ENCODE measurements around the gene ZNF792.
"Not testable (repeated sequence)": the region's sequence is repeated elsewhere in the genome, so short reads cannot be mapped to it uniquely, and the experiment has no call there.

ZNF792 gene

DNA sequence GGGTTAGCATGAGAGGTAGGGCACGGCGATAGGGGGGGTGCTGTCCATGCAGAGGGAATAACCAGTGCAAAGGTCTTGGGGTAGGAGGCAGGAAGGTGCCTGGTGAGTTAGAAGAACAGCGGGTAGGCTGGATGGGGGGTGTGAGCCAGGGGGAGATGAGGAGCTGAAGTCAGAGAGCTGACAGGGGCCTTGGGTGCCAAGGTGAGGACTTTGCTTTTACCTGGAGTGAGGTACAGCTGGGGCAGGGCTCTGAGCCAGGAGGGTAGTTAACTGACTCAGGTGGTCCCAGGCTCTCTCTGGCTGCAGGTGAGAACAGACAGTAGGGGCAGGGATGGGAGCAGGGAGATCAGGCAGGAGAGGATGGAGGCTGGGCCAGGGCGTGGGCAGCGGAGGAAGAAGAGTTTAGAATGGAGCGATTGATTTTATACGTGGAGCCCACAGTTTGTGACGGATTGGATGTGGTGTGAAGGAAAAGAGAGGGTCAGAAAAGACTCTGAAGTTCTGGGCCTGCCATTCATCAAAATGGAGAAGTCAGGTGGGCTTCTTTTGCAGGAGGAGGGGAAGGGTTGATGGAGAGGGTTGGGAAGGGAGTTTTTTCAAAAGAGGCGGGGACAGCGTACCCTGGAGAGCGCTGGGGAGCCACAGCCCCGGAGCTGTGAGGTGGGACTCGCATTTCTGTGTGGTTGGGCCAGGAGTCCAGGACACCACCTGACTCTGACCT lies 34.9 kb upstream of the ZNF792 start:
- no peak for DNase-seq

DNA sequence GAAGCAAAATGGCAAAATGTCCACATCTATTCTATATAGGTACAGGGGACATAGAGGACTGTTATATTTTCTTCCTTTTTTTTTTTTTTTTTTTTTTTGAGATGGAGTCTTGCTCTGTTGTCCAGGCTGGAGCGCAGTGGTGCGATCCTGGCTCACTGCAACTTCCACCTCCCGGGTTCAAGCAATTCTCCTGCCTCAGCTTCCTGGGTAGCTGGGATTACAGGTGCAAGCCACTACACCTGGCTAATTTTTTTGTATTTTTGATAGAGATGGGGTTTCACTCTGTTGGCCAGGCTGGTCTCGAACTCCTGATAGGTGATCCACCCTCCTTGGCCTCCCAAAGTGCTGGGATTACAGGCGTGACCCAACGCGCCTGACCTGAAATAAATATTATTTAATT lies 34.2 kb upstream of the ZNF792 start:
- not testable (repeated sequence) for DNase-seq

DNA sequence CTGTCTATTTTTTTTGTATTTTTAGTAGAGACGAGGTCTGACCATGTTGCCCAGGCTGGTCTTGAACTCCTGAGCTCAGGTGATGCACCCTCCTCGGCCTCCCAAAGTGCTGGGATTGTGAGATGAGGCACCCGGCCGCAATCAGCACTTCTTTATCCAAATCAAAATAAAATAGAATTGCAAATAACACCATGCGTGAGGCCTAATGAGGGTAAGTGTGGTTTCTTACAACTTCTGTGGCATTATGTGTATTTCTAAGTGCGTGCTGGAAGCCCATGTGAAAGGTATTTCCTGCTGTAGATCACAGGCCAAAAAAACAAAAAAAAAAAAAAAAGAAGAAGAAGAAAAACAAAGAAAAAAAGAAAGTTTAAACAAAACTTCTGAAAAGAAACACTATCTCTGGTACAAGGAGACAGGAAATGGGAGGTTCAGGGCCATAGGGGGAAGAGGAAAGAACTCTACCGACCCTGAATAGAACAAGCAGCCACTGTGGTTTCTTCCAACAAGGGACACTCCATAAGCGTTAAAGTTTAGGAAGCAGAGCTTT lies 33.1 kb upstream of the ZNF792 start:
- no peak for DNase-seq

DNA sequence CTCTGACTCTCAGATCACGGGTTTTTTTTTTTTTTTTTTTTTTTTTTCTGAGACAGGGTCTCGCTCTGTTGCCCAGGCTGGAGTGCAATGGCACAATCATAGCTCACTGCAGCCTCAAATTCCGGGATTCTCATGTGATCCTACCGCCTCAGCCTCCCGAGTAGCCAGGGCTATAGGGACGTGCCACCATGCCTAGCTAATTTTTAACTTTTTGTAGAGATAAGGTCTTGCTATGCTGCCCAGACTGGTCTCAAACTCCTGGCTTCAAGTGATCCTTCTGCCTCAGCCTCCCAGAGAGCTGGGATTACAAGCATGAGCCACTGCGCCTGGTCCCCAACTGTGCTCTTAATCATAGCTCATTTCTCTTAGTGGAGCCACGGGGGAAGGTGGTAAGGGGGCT lies 31.5 kb upstream of the ZNF792 start:
- no peak for DNase-seq

DNA sequence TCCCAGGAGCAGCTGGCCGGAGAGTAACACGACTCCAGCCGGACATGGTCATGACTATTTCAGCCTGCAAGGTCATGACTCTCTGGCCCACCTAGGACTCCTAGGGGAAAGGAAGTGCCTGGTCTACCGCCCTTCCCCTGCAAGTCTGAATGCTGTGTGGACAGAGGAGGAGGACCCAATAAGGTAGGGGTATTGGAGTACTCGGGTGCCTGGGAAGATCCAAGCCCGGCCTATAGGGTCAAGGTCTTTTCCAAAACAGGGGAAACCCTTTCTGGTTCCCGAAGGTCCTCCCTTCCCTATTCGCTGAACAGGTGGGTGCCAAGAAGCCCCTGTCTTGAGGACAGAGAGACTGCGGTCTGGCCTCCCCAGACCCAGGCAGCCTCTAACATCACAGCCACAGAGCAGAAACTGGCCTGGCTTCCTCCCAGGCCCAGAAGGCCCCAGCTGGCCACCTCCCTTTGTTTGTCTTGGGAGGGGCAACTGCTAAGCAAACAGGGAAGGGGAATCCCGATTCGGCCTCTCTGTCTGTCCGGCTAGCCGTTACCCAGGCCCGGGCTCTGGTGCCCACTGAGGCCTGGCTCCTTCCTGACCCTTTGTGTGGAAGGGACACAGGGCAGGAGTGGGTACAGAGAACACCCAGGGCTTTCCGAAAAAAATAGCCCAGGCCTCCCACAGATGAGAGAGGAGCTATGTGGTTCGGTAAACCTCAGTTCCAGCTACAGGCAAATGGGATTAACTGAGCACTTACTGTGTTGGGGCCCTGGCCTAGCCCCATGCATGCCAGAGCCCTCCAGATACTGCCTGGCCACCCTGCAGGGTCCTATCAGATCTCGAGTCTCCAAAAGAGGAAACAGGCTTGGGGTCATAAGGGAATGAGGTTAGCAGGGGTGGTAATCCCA lies 30.9 kb upstream of the ZNF792 start:
- DNase-seq, result no peak

DNA sequence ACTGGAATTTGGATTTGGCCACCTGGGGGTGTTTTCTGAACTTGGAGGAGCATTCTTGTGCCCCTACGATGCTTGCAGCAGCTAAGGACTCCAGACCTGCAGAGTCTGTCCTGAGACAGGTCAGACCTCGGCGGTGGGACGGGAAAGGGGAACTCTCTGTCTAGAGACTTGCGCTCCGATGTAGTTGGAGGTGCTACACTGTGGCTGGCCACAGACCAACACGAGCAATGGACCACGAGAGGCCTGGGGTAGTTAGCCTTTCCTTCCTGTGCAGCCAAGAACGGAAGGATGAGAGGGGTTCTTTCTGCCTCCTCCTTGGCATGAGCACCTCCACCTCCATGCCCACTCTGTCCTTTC lies 30.2 kb upstream of the ZNF792 start:
- DNase-seq, result no peak

DNA sequence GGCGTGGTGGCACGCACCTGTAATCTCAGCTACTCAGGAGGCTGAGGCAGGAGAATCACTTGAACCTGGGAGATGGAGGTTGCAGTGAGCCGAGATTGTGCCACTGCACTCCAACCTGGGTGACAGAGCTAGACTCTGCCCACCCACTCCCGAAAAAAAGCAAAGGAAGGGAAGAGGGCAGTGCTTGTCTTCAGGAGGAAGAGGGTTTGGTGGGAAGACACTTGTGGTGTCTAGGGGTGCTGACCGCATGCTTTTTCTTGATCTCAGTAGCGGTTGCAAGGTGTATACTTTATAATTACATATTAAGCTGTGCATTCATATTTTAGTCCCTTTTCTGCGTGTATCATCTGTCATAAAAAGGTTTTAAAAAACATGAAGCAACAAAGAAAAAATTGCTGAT lies 28.6 kb upstream of the ZNF792 start:
- DNase-seq, result not testable (repeated sequence)

DNA sequence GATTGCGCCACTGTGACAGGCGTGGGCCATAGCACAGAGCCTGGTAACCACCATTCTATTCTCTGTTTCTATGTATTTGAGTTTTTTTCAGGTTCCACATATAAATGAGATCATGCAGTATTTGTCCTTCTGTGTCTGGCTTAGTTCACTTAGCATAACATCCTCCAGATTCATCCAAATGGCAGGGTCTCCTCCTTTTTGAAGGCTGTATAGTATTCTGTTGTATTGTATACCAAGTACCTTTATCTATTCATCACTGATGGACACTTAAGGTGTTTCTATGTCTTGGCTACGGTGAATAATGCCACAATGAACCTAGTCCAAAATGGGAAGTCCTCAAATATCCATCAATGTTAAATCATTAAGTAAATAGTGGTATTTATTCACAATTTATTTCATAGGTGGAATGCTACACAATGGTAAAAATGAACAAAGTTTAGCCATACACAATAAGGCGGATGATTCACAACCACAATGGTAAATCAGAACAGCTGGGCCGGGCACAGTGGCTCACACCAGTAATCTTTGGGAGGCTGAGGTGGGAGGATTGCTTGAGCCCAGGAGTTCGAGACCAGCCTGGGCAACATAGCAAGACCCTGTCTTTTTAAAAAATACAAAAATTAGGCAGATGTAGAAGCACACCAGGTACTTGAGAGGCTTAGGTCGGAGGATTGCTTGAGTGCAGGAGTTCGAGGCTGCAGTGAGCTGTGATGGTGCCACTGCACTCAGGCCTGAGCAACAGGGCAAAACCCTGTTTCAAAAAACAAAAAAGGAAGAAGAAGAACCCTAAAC lies 27.7 kb upstream of the ZNF792 start:
- no peak for DNase-seq

DNA sequence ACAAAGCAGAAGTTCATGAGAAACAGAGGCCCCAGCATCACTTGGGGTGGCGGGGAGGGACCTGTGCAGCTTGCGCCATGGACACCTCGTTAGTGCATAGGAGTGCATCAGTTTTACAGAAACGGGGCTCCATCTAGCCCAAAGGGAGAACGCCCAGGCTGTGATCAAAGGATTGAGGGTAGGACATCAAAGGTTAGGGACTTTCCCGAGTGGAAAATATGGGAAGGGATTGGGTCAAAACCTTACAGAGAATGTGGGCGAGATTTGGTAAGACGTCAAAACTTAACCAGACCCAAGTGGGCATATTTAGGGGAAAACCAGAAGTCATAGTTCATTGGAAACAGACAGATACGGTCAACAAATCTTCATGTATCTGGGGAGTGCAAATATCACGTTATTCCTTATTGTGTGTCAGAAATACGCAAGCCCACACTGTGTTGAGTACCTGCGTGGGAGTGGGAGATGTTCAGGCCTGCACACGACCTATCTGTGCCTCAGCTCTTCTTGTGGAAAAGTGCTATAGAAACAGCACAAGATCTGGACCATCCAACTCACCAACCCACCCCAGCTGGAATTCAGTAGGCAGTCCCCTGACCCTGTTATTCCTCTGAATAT lies 26.7 kb upstream of the ZNF792 start:
- DNase-seq, result no peak

DNA sequence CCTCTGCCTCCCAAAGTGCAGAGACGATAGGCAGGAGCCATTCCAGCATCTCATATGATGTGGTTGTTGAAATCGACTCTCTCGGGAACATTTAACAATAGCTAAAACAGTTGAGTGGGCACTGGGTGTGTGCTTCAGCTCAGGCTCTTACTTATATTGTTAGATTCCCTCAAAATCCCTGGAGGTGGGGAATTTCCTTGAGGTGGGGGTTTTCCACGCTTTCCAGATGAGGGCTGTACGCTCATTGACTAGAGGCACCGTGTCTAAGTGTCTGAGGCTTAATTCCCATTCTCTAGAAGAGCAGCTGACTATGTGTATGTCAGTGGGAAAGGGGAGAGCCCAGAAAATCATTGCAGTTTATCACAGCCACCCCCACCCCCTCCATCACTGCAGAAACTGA lies 25.3 kb upstream of the ZNF792 start:
- DNase-seq, result no peak

DNA sequence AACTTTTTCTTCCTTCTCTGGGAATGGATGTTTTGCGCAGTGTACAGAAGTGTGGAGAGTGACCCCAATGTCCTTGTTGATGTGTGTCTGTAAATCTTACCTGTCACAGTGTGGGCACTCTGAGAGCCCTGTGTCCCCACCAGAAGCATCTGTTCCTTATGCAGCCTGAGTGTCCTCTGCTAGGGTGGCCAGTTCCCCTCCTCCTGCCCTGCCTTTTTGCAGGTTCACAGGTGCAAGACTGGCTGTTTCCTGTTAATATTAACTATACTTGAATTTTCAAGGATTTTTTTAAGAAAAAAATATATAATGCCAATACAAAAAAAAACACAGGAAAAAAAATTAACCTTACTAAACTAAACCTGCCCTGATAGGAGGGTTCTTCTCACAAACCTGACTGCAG lies 24.1 kb upstream of the ZNF792 start:
- no peak for DNase-seq

DNA sequence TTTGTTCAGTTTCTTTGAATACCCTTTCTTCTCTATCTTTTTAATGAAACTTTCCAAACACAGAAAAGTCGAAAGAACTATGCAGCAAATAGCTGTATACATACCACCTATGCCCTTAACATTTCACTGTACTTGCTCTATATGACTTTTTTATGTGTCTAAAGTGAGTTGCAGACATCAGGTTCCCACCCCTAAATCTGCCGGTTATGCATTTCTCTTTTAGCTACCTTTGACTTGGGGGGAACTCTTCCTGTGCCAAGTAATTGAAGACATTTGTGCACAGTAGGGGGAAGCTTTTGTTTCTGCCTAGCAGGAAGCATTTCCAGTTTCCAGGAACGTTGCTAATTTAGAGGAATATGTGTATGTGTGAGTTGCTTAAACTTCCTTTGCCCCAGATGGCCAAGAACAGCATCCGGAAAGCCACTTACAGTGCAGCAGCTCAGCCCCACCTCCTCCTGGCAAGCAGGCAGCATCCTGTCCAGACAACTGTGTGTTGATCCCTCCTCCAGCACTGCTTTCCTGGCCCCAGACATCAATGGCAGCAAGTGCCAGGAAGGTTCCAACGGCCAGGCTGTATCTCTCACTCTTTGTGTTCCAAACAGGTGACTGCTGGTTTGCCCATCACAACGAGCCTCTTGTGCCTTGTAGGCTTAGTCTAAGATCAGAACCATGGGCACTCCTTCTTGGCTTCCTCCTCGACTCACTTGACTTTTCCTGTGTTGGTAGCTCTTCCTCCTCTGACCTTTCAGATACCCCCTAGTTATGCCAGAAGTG lies 21.4 kb upstream of the ZNF792 start:
- DNase-seq, result peak; percentile 51

DNA sequence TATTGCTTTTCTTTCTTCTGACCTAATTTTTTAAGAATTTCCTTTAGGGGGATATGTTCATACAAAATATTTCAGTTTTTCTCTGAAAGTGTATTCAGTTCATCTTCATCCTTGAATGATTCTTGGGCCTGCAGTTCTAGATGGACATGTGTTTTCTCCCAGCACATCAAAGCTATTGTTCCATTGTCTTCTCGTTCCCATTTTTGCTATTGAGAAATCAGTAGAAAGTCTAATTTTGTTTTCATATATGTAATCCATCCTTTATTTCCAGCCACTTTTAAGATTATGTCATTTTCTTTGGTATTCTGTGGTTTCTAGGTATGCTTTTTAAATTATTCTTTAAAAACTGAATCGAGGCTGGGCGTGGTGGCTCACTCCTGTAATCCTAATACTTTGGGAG lies 20.3 kb upstream of the ZNF792 start:
- no peak for DNase-seq

DNA sequence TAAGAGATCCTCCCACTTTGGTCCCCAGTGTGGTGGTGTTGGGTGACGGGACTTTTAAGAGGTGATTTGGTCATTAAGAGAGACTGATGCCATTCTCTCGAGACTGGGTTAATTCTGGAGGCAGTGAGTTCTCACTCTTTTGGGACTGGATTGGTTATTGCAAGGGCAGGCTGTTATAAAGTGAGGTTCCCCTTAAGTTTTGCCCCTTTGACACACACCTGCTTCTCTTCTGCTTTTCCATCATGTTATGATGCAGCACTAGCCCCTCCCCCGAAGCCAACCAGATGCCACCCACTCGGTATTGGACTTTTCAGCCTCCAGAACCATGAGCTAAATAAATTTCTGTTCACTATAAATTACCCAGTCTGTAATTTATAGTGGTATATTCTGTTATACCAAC lies 19.8 kb upstream of the ZNF792 start:
- no peak for DNase-seq

DNA sequence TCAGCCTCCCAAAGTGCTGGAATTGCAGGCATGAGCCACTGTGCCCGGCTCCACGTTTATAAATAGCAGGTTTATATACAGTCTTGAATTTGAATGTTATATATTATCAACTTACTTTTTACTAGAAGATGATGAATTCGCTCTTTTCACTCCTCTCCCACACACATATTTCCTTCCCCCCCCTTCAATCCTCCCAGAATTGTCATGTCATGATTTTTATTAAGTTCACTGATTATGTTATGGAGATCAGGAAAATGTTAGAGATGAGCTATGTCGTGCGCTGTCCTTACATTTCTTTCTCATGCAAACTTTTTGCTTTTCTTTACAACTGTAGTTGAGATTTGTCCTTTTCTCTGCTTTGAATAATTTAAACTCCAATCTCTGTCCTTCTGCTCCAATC lies 18.2 kb upstream of the ZNF792 start:
- DNase-seq, result no peak

DNA sequence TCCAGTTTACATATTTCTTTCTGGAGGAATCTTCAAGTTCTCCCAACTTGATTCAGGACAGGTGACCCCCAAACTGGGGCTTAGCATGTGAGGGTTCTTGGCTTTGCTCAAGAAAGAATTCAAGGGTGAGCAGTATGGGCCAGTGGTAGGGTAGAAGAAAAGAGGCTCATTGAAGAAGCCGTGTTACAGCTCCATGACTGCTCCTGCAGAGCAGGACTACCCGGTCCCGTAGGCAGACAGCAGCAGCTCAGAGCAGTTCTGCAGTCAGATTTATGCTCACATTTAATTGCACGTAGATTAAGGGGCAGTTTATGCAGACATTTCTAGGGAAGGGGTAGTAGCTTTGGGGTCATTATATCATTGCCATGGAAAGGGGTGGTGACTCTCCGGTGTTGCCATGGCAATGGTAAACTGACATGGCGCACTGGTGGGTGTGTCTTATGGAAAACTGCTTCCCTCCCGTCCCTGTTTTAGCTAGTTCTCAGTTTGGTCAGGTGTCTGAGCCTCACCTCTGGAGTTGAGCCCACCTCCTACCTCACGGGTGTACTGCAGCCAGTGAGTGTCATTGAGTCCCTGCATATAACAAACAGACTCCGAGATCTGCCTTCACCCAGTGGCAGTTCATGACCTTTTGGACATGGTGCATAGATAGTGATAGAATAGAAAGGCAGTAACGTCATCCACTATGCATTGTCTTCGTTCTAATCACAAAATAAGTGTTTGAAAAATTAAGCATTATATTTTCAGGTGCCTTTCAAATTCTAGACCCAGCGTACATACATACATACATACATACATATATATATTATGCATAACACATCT lies 16.0 kb upstream of the ZNF792 start:
- DNase-seq, result no peak

DNA sequence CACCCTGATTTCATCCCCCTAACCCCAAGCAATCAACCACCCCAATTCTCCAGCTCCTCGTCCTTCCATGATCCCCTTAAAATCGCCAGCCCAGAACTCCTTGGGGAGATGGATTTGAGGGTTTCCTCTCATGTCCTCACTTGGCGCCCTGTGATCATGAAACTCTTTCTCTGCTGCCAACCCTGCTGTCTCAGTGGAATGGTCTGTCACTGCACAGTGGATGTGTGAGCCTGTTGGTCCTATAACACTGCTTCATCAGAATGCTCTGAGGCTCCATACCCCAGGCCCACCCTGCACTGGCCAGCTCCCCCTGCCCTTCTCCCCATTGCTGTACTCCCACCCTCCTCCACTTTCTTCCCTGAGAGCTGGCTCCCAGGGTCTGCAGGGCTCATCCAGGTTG lies 12.6 kb upstream of the ZNF792 start:
- DNase-seq, result no peak

DNA sequence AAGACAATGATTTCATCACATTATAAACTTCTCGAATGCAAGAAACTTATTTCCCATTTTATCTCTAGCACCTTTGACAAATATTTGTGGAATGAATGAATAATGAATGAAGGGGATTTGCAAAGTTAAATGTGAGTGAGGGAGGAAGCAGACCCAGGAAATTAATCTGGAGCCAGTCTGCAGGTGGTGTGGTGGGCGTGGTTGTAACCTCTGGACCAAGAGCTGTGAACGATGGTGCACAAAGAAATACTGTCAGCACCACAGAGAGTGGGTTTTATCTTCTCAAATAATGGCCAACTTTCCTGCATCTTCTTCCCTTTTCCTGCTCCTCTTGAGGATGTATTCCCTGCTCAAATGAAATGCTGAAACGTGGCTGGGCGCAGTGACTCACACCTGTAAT lies 11.0 kb upstream of the ZNF792 start:
- DNase-seq, result no peak

DNA sequence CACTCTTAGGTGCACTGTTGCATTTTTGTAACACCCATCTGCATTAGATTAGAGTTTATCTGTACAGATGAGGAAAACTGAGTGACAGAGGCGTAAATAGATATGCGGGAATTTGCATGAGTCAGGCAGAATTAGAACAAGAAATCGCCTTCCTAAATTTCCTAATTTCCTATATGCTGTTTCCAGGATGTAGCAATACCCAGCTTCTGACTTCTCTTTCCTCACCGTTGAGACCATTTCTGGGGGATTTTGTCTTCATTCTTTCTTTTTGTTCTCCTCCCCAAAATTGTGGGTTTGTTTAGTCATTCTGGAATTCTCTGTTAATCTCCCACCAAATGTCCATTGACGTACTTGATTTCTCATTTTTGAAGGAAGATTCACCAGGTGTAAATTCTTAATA lies 10.6 kb upstream of the ZNF792 start:
- no peak for DNase-seq

DNA sequence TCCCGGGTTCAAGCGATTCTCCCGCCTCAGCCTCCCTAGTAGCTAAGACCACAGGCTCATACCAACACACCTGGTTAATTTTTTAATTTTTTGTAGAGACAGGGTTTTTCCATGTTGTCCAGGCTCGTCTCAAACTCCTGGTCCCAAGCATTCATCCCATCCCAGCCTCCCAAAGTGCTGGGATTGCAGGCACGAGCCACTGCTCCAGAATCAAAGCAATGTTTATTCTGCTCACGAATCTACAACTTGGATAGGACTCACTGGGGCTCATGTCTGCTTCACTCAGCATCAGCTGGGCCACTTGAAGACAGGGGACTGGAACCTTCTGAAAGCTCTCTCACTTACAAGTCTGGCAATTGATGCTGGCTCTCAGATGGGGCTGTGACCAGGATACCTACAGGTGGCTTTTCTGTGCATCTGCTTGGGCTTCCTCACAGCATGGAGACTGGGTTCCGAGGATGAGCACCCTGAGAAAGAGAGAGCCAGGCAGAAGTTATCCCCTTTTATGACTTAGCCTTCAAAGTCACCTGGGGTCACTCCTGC lies 8.2 kb upstream of the ZNF792 start:
- DNase-seq, result no peak

All from NCI-H82 (cell line).